Measurements from ENCODE around the gene IPP.

- TF ChIP-seq CTCF (IDR thresholded peaks at IDR 0.05) (no peak), POLR2A (IDR thresholded peaks at IDR 0.05) (no peak)
Measured at GRCh38 chr1:45723248-45723930, 27.1 kb downstream of the IPP start.
